Measurements from ENCODE around the gene STT3B.

Gene STT3B

DNA sequence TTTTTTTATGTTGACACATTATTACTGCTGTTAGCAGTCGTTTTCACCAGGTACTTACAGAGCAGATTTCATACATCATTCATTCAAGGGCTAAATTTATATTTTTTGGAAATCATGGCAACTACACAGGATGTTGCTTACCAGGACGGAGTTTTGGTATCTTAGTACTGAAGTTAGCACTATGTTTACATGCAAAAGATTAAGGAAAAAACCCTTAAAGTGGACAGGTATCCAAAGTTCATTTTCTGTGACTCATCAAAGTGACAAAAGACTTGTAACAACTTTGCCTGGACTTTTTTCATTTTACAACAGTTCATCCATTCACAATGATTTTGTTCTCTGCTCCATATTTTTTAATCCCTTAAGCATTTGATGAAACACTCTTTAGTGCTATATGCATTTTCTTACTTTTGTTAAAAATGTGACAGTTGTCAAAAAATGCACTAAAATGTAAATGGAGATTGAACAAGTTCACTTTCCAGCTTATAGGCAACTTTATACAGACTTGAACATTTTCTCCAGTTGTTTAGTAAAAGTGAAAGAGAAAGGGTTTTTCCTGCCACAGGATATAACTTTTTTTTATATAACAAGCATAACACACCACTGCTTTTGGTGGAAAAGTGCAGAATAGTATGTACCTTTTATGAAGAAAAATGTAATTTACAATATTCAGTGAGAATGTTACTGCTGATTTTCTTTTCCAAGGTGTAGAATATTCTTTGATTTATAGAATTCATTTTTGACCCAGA lies 104.1 kb downstream of the STT3B start:
- Histone ChIP-seq H3K9me3 (ENCODE audit: control insufficient read depth, insufficient read depth, low read length) (no peaks in the 10 kb centered on the region), H3K4me1 (ENCODE audit: insufficient read depth, low read length) (no peaks in the 10 kb centered on the region), H3K9ac (ENCODE audit: low read depth, low read length) (no peak overlapping the region), H3K36me3 (ENCODE audit: insufficient read depth, low read length) (no peaks in the 10 kb centered on the region)

DNA sequence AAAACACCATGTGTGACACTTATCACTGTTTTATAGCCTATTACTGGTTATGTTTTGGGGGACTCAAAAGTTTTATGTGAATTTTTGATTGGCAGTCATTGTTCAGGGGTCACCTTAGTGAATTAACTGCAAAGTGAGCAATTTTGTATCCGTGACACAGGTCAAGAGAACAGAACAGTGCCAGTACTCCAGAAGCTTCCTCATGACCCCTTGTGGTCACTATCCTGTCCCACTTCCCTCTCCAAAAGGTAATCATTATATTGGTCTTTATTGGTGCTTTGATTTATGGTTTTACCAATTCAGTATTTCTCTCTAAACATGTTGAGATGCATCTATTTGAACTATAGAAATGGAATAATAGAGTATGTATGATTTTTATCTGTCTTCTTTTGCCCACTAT lies 107.1 kb downstream of the STT3B start:
- Histone ChIP-seq H3K4me1 (ENCODE audit: insufficient read depth, low read length) (no peaks in the 10 kb centered on the region), H3K36me3 (ENCODE audit: insufficient read depth, low read length) (no peaks in the 10 kb centered on the region), H3K9me3 (ENCODE audit: control insufficient read depth, insufficient read depth, low read length) (no peaks in the 10 kb centered on the region), H3K9ac (ENCODE audit: low read depth, low read length) (no peak overlapping the region)

DNA sequence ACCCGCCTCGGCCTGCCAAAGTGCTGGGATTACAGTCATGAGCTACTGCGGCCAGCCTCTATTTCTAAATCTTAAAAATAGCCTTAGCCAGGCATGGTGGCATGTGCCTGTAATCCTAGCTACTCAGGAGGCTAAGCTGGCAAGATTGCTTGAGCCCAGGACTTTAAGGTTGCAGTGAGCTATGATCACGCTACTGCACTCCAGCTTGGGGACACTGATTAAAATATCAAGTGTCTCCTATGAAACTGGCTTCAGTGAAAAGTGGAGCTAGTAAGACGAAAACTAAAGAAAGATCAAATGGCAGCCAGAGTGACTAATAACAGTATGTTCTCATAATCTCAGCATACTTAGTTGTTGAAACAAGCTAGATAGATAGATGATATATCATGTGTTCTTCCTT lies 112.5 kb downstream of the STT3B start:
- Histone ChIP-seq H3K4me1 (ENCODE audit: insufficient read depth, low read length) (no peaks in the 10 kb centered on the region), H3K9me3 (ENCODE audit: control insufficient read depth, insufficient read depth, low read length) (peaks cover 18% of the 10 kb centered on the region), H3K9ac (ENCODE audit: low read depth, low read length) (no peak overlapping the region), H3K36me3 (ENCODE audit: insufficient read depth, low read length) (peaks cover 4% of the 10 kb centered on the region; the same call in 1 of the 2 replicates)

DNA sequence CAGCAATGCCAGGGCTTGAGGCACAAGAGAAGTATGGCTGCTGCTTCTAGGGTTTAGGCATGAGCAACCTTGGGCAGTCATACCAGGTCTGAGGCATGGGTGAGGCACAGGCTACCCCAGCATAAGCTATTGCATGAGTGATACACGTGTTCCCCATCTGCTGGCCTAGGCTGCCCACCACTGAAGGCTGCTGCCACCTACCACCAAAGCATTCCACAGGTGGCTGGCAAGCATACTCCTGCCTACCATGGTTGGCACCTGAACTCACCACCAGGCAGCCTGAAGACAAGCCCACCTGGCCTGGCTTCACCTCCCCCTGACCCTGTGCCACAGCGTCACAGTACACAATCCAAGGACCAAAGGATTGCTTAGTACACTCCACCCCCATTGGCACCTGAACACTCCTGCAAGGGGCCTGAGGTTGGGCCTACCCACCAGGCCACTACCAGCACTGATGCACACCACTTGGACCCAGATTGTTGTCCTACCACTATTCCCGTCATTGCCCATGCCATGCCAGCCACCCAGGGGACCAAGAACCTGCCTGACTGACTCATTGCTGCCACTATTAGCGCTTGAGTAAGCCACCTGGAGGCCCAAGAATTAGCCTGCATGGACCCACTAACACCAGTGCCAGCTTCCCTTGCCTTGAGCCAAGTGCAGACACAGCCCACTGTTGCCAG lies 115.7 kb downstream of the STT3B start:
- H3K36me3 ChIP-seq (ENCODE audit: insufficient read depth, low read length) = peaks cover 4% of the 10 kb centered on the region; the same call in 1 of the 2 replicates
- H3K4me1 ChIP-seq (ENCODE audit: insufficient read depth, low read length) = no peaks in the 10 kb centered on the region
- H3K9me3 ChIP-seq (ENCODE audit: control insufficient read depth, insufficient read depth, low read length) = peaks cover 30% of the 10 kb centered on the region
- no peak overlapping the region for H3K9ac ChIP-seq (ENCODE audit: low read depth, low read length)

DNA sequence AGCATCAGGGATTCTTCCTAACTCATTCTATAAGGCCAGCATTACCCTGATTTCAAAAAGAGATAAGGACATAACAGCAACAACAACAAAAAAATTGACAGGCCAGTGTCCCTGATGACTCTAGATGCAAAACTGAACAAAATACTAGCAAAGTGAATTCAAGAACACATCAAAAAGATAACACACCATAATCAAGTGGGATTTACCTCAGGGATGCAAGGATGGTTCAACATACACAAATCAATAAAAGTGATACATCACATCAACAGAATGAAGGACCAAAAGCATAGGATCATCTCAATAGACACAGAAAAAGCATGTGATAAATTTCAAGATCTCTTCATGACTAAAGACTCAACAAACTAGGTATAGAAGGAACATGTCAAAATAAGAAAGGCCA lies 119.6 kb downstream of the STT3B start:
- Histone ChIP-seq H3K4me1 (ENCODE audit: insufficient read depth, low read length) (no peaks in the 10 kb centered on the region), H3K36me3 (ENCODE audit: insufficient read depth, low read length) (peaks cover 4% of the 10 kb centered on the region; the same call in 1 of the 2 replicates), H3K9ac (ENCODE audit: low read depth, low read length) (no peak overlapping the region), H3K9me3 (ENCODE audit: control insufficient read depth, insufficient read depth, low read length) (peaks cover 37% of the 10 kb centered on the region)

DNA sequence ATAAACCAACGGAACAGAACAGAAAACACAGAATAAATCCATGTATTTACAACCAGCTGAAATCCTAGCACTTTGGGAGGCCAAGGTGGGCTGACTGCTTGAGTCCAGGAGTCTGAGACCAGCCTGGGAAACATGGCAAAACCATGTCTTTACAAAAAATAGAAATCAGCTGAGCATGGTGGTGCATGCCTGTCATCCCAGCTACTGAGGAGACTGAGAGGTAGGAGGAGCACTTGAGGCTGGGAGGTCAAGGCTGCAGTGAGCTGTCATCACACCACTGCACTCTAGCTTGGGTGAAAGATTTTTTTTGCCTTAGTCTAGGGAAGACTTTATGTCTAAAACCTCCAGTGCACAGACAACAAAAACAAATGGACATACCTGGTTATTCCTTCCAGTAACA lies 120.7 kb downstream of the STT3B start:
- Histone ChIP-seq H3K9ac (ENCODE audit: low read depth, low read length) (no peak overlapping the region), H3K9me3 (ENCODE audit: control insufficient read depth, insufficient read depth, low read length) (peaks cover 31% of the 10 kb centered on the region), H3K36me3 (ENCODE audit: insufficient read depth, low read length) (peaks cover 4% of the 10 kb centered on the region; the same call in 1 of the 2 replicates), H3K4me1 (ENCODE audit: insufficient read depth, low read length) (no peaks in the 10 kb centered on the region)

DNA sequence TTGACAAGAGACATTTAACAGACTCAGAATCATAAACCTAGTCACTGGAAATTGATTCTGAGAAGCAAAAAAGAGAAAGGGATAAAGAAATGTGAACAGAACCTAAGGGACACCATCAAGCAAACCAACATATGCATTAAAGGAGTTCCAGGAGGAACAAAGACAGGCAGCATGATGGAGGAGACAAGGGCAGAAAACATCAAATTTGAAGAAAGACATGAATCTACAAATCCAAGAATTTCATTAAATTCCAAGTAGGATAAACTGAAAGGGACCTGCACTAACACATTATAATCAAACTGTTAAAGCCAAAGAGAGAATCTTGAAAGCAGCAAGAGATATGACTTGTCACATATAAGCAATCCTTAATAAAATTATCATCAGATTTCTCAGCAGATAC lies 122.3 kb downstream of the STT3B start:
- Histone ChIP-seq H3K36me3 (ENCODE audit: insufficient read depth, low read length) (no peaks in the 10 kb centered on the region), H3K4me1 (ENCODE audit: insufficient read depth, low read length) (no peaks in the 10 kb centered on the region), H3K9ac (ENCODE audit: low read depth, low read length) (no peak overlapping the region), H3K9me3 (ENCODE audit: control insufficient read depth, insufficient read depth, low read length) (peaks cover 21% of the 10 kb centered on the region)

DNA sequence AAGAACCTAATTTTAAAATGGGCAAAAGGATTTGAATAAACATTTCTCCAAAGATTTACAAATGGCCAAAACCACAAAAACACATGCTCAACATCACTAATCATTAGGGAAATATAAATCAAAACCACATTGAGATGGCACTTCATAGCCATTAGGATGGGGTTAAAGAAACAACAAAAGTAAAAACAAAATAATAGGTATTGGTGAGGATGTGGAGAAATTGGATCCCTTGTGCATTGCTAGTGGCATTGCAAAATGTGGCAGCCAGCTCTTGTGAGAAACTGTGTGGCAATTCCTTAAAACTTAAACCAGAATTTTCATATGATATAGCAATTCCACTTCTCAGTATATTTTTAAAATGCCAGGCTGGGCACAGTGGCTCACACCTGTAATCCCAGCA lies 126.5 kb downstream of the STT3B start:
- peaks cover 6% of the 10 kb centered on the region; the same call in 1 of the 2 replicates for H3K36me3 ChIP-seq (ENCODE audit: insufficient read depth, low read length)
- no peaks in the 10 kb centered on the region for H3K4me1 ChIP-seq (ENCODE audit: insufficient read depth, low read length)
- peaks cover 7% of the 10 kb centered on the region; the same call in 1 of the 2 replicates for H3K9me3 ChIP-seq (ENCODE audit: control insufficient read depth, insufficient read depth, low read length)
- H3K9ac ChIP-seq (ENCODE audit: low read depth, low read length) = no peak overlapping the region

DNA sequence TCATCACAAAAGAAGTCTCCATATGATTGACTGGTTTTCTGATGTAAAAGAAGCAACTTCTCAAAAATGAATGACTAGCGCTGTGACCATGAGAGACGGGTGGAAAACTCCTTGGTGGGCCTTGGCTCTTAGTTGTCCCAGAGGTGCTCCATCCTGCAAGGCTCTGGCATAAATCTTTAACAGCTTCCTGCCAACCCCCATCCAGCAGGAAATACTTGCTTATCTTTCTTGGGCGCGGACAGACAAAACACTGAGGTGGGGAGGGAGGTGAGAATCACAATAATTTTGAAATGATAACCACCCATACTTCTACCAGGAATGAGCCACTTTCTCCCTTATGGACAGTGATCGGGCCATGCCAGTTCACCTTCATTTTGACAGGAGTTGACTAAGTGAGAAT lies 128.6 kb downstream of the STT3B start:
- Histone ChIP-seq H3K36me3 (ENCODE audit: insufficient read depth, low read length) (peaks cover 6% of the 10 kb centered on the region; the same call in 1 of the 2 replicates), H3K9ac (ENCODE audit: low read depth, low read length) (no peak overlapping the region), H3K9me3 (ENCODE audit: control insufficient read depth, insufficient read depth, low read length) (no peaks in the 10 kb centered on the region), H3K4me1 (ENCODE audit: insufficient read depth, low read length) (no peaks in the 10 kb centered on the region)

DNA sequence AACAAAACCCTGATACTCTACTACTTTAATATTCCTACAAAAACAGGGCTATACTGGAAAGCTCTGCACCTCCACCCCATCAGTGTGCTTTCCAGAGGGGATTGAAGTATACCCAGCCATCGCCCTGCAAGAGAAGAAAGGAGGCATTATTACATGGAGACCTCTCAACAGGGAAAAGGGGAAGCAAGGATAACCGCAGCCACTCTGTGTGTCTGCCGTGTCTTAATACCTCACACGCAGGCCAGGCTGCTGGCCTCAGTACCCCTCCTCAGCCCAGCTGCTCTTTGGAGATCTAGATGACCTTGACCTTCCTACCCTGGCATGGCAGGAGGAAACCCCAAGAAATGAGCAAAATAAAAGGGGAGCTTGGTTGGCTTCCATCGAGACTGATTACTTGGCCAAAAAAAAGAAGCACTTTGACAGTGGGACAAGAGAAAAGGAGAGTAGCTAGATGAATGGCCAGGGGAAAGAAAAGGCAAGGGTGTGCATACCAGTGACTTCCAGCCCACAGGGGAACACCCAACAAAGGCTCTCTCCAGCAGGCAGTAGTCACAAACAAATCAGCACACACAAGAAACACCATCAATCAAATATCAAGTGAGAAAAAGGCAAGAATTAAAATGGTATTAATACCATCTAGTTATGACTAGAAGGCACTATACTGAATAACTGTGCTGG lies 129.4 kb downstream of the STT3B start:
- Histone ChIP-seq H3K9ac (ENCODE audit: low read depth, low read length) (no peak overlapping the region), H3K4me1 (ENCODE audit: insufficient read depth, low read length) (no peaks in the 10 kb centered on the region), H3K36me3 (ENCODE audit: insufficient read depth, low read length) (peaks cover 6% of the 10 kb centered on the region; the same call in 1 of the 2 replicates), H3K9me3 (ENCODE audit: control insufficient read depth, insufficient read depth, low read length) (no peaks in the 10 kb centered on the region)

DNA sequence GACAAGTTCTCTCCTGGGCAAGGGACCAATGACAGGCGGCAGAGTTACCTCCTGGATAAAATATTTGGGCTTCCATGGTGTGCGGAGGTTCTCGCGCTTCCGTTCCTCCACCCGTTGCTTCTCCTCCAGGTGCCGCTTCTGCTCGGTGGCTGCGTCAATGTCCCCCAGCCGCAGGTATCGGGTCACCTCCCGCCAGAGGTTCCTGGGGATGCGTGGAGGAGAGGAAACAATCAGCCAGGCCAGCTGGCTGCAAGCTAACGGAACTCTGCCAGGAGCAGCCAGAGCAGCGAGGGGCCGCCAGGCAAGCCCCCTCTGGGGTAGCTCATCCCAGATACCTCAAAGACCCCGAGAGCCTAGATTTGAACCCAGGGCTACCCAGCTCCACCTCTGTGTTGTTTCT lies 131.3 kb downstream of the STT3B start:
- 0 out of 2 replicates have a peak, but pooled peaks cover 4% of the 10 kb centered on the region for H3K4me1 ChIP-seq (ENCODE audit: insufficient read depth, low read length)
- peaks cover 6% of the 10 kb centered on the region; the same call in 1 of the 2 replicates for H3K36me3 ChIP-seq (ENCODE audit: insufficient read depth, low read length)
- H3K9me3 ChIP-seq (ENCODE audit: control insufficient read depth, insufficient read depth, low read length) = no peaks in the 10 kb centered on the region
- H3K9ac ChIP-seq (ENCODE audit: low read depth, low read length) = no peak overlapping the region

DNA sequence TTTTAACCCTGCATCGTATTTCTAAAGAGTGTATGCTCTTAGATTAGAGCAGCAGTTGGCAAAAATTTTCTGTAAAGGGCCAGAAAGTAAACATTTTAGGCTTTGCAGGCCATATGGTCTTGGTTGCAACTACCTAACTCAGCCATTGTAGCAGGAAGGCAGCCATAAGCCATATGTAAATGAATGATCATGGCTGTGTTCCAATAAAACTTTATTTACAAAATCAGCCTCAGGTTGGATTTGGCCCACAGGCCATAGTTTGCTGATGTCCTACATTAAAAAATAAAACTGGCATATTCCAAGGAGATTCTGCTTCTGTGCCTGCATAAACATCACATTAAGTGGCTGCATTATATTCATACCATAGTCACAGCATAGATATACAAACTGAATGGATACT lies 134.9 kb downstream of the STT3B start:
- H3K9me3 ChIP-seq (ENCODE audit: control insufficient read depth, insufficient read depth, low read length) = no peaks in the 10 kb centered on the region
- no peak overlapping the region for H3K9ac ChIP-seq (ENCODE audit: low read depth, low read length)
- 0 out of 2 replicates have a peak, but pooled peaks cover 4% of the 10 kb centered on the region for H3K4me1 ChIP-seq (ENCODE audit: insufficient read depth, low read length)
- H3K36me3 ChIP-seq (ENCODE audit: insufficient read depth, low read length) = no peaks in the 10 kb centered on the region; the same call in 1 of the 2 replicates

DNA sequence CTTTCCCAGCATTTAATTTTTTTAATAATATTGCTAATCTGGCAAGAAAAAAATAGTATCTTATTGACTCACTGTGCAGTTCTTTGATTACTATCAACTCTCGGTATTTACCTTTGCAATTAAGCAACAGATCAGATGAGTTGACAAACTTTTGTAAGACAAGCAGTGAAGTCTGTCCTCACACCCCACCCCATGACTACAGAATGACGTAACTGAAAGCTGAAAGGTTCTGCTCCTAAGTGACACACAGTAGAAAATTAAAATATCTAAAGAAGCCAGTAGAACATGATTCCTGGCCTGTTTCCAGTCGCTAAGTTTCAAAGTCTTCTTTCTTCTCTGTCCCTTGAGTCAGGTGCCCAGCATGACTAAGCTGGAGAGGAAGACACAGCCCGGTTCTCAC lies 135.5 kb downstream of the STT3B start:
- no peak overlapping the region for H3K9ac ChIP-seq (ENCODE audit: low read depth, low read length)
- H3K9me3 ChIP-seq (ENCODE audit: control insufficient read depth, insufficient read depth, low read length) = no peaks in the 10 kb centered on the region
- H3K4me1 ChIP-seq (ENCODE audit: insufficient read depth, low read length) = 0 out of 2 replicates have a peak, but pooled peaks cover 4% of the 10 kb centered on the region
- no peaks in the 10 kb centered on the region; the same call in 1 of the 2 replicates for H3K36me3 ChIP-seq (ENCODE audit: insufficient read depth, low read length)

DNA sequence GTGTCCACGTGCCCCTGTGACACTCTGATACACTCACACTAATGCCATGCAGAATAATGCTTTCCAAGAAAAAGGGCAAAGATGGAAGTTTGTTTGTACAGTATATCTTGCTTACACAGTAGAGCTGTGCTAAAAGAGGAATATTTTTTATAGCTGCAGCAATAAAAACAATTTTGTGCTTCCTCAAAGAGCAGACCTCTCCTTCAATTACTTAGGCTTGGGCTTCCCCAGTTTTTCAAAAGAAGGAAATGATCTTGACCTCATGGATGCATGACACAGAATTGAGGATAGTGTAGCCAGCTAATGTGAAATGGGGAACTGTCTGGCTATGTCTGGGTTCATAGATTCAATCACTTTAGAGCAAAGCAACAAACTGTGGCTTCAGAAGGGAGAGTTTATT lies 137.4 kb downstream of the STT3B start:
- Histone ChIP-seq H3K9me3 (ENCODE audit: control insufficient read depth, insufficient read depth, low read length) (no peaks in the 10 kb centered on the region), H3K9ac (ENCODE audit: low read depth, low read length) (no peak overlapping the region), H3K36me3 (ENCODE audit: insufficient read depth, low read length) (peaks cover 3% of the 10 kb centered on the region; the same call in 1 of the 2 replicates), H3K4me1 (ENCODE audit: insufficient read depth, low read length) (0 out of 2 replicates have a peak, but pooled peaks cover 4% of the 10 kb centered on the region)
